ENCODE measurements around the gene SCGB3A2.

SCGB3A2 gene

GRCh38 chr5:147912011-147912410, 33.5 kb downstream of the SCGB3A2 start:
- no peak overlapping the region for H2BK15ac ChIP-seq (ENCODE audit: low read depth, poor library complexity, severe bottlenecking)
- H3K18ac ChIP-seq (ENCODE audit: low read depth in 1 of 2, low read length in 2 of 2) = no peak overlapping the region
- no peak overlapping the region for H2BK12ac ChIP-seq (ENCODE audit: low read length in 2 of 2)
- H3K27ac ChIP-seq (ENCODE audit: low read length, poor library complexity, severe bottlenecking) = no peak overlapping the region
- H3K9me3 ChIP-seq (ENCODE audit: control insufficient read depth, low read length) = no peaks in the 10 kb centered on the region
- no peaks in the 10 kb centered on the region for H3K4me1 ChIP-seq (ENCODE audit: control insufficient read depth, insufficient read depth, low read depth, low read length)
- no peak overlapping the region for H3K4me2 ChIP-seq (ENCODE audit: low read length, poor library complexity, severe bottlenecking)
- H3K9ac ChIP-seq (ENCODE audit: low read length) = no peak overlapping the region
- no peaks in the 10 kb centered on the region for H3K36me3 ChIP-seq (ENCODE audit: control insufficient read depth in 1 of 2, insufficient read depth in 2 of 2, low read depth in 1 of 2, low read length in 2 of 2)
- H3K4ac ChIP-seq (ENCODE audit: low read depth in 1 of 2, low read length in 2 of 2) = no peak overlapping the region
- H3K79me1 ChIP-seq (replicated peaks; ENCODE audit: low read length, poor library complexity, severe bottlenecking) = no peaks in the 10 kb centered on the region
- no peak overlapping the region for H3K4me3 ChIP-seq (ENCODE audit: insufficient read depth in 1 of 2, low read depth in 1 of 2, low read length in 2 of 2)
- no CpG with 5 or more reads among the region's 1 CpG for WGBS
- H2BK120ac ChIP-seq (ENCODE audit: low read depth, low read length) = no peak overlapping the region
- no peak overlapping the region for H2AFZ ChIP-seq (ENCODE audit: low read depth, low read length)
- H4K91ac ChIP-seq (ENCODE audit: low read length) = no peak overlapping the region
- no peak overlapping the region for H4K8ac ChIP-seq (ENCODE audit: low read length)
- H2BK5ac ChIP-seq (ENCODE audit: low read depth, low read length, poor library complexity, severe bottlenecking) = no peak overlapping the region
- DNase-seq = no peak
- no peak overlapping the region for H3K14ac ChIP-seq (ENCODE audit: low read length in 2 of 2)
- H2AK5ac ChIP-seq (ENCODE audit: low read length, severe bottlenecking) = no peak overlapping the region
- H3K23ac ChIP-seq (ENCODE audit: low read length in 2 of 2) = no peak overlapping the region
- H3K27me3 ChIP-seq (ENCODE audit: control insufficient read depth in 1 of 2, insufficient read depth in 1 of 2, low read length in 2 of 2) = peaks cover 0 to 2% of the 10 kb centered on the region in 2 experiments

GRCh38 chr5:147913786-147914185, 35.3 kb downstream of the SCGB3A2 start:
- no peaks in the 10 kb centered on the region for H3K9me3 ChIP-seq (ENCODE audit: control insufficient read depth, low read length)
- H3K4me3 ChIP-seq (ENCODE audit: insufficient read depth in 1 of 2, low read depth in 1 of 2, low read length in 2 of 2) = no peak overlapping the region
- H3K27ac ChIP-seq (ENCODE audit: low read length, poor library complexity, severe bottlenecking) = no peak overlapping the region
- H3K9ac ChIP-seq (ENCODE audit: low read length) = no peak overlapping the region
- no peak for DNase-seq
- no peak overlapping the region for H4K8ac ChIP-seq (ENCODE audit: low read length)
- no peak overlapping the region for H3K4ac ChIP-seq (ENCODE audit: low read depth in 1 of 2, low read length in 2 of 2)
- H3K27me3 ChIP-seq (ENCODE audit: control insufficient read depth in 1 of 2, insufficient read depth in 1 of 2, low read length in 2 of 2) = peaks cover 0 to 2% of the 10 kb centered on the region in 2 experiments
- no peak overlapping the region for H2BK12ac ChIP-seq (ENCODE audit: low read length in 2 of 2)
- no peaks in the 10 kb centered on the region for H3K4me1 ChIP-seq (ENCODE audit: control insufficient read depth, insufficient read depth, low read depth, low read length)
- H3K23ac ChIP-seq (ENCODE audit: low read length in 2 of 2) = no peak overlapping the region
- H3K14ac ChIP-seq (ENCODE audit: low read length in 2 of 2) = no peak overlapping the region
- 79% methylated on average over 2 of the region's 3 CpGs for WGBS
- H3K4me2 ChIP-seq (ENCODE audit: low read length, poor library complexity, severe bottlenecking) = no peak overlapping the region
- no peaks in the 10 kb centered on the region for H3K36me3 ChIP-seq (ENCODE audit: control insufficient read depth in 1 of 2, insufficient read depth in 2 of 2, low read depth in 1 of 2, low read length in 2 of 2)
- no peaks in the 10 kb centered on the region for H3K79me1 ChIP-seq (replicated peaks; ENCODE audit: low read length, poor library complexity, severe bottlenecking)
- no peak overlapping the region for H4K91ac ChIP-seq (ENCODE audit: low read length)
- H3K18ac ChIP-seq (ENCODE audit: low read depth in 1 of 2, low read length in 2 of 2) = no peak overlapping the region
- H2BK120ac ChIP-seq (ENCODE audit: low read depth, low read length) = no peak overlapping the region
- no peak overlapping the region for H2AFZ ChIP-seq (ENCODE audit: low read depth, low read length)
- H2AK5ac ChIP-seq (ENCODE audit: low read length, severe bottlenecking) = no peak overlapping the region
- H2BK15ac ChIP-seq (ENCODE audit: low read depth, poor library complexity, severe bottlenecking) = no peak overlapping the region
- H2BK5ac ChIP-seq (ENCODE audit: low read depth, low read length, poor library complexity, severe bottlenecking) = no peak overlapping the region

- no peak overlapping the region for H4K8ac ChIP-seq (ENCODE audit: low read length)
- no peaks in the 10 kb centered on the region for H3K36me3 ChIP-seq (ENCODE audit: control insufficient read depth in 1 of 2, insufficient read depth in 2 of 2, low read depth in 1 of 2, low read length in 2 of 2)
- H4K91ac ChIP-seq (ENCODE audit: low read length) = no peak overlapping the region
- no peak overlapping the region for H2AK5ac ChIP-seq (ENCODE audit: low read length, severe bottlenecking)
- 67% methylated on average over 1 of the region's 2 CpGs for WGBS
- no peak overlapping the region for H3K18ac ChIP-seq (ENCODE audit: low read depth in 1 of 2, low read length in 2 of 2)
- no peak overlapping the region for H3K9ac ChIP-seq (ENCODE audit: low read length)
- H3K79me1 ChIP-seq (replicated peaks; ENCODE audit: low read length, poor library complexity, severe bottlenecking) = no peaks in the 10 kb centered on the region
- no peak overlapping the region for H3K4me3 ChIP-seq (ENCODE audit: insufficient read depth in 1 of 2, low read depth in 1 of 2, low read length in 2 of 2)
- H3K4me2 ChIP-seq (ENCODE audit: low read length, poor library complexity, severe bottlenecking) = no peak overlapping the region
- no peak overlapping the region for H2BK120ac ChIP-seq (ENCODE audit: low read depth, low read length)
- no peak overlapping the region for H2BK5ac ChIP-seq (ENCODE audit: low read depth, low read length, poor library complexity, severe bottlenecking)
- H2BK15ac ChIP-seq (ENCODE audit: low read depth, poor library complexity, severe bottlenecking) = no peak overlapping the region
- peak; percentile 26 for DNase-seq
- H3K14ac ChIP-seq (ENCODE audit: low read length in 2 of 2) = no peak overlapping the region
- peaks cover 0 to 3% of the 10 kb centered on the region in 2 experiments for H3K27me3 ChIP-seq (ENCODE audit: control insufficient read depth in 1 of 2, insufficient read depth in 1 of 2, low read length in 2 of 2)
- H3K9me3 ChIP-seq (ENCODE audit: control insufficient read depth, low read length) = no peaks in the 10 kb centered on the region
- H3K4ac ChIP-seq (ENCODE audit: low read depth in 1 of 2, low read length in 2 of 2) = no peak overlapping the region
- H3K23ac ChIP-seq (ENCODE audit: low read length in 2 of 2) = no peak overlapping the region
- no peak overlapping the region for H2BK12ac ChIP-seq (ENCODE audit: low read length in 2 of 2)
- H2AFZ ChIP-seq (ENCODE audit: low read depth, low read length) = no peak overlapping the region
- no peak overlapping the region for H3K27ac ChIP-seq (ENCODE audit: low read length, poor library complexity, severe bottlenecking)
- no peaks in the 10 kb centered on the region for H3K4me1 ChIP-seq (ENCODE audit: control insufficient read depth, insufficient read depth, low read depth, low read length)
These were observed 39.7 kb downstream of the SCGB3A2 start for GRCh38 chr5:147918101-147918685.

GRCh38 chr5:147918899-147919298, 40.4 kb downstream of the SCGB3A2 start:
- no peak overlapping the region for H2BK15ac ChIP-seq (ENCODE audit: low read depth, poor library complexity, severe bottlenecking)
- no peaks in the 10 kb centered on the region for H3K4me1 ChIP-seq (ENCODE audit: control insufficient read depth, insufficient read depth, low read depth, low read length)
- H3K4me3 ChIP-seq (ENCODE audit: insufficient read depth in 1 of 2, low read depth in 1 of 2, low read length in 2 of 2) = no peak overlapping the region
- H4K91ac ChIP-seq (ENCODE audit: low read length) = no peak overlapping the region
- no peak overlapping the region for H3K4me2 ChIP-seq (ENCODE audit: low read length, poor library complexity, severe bottlenecking)
- no peaks in the 10 kb centered on the region for H3K36me3 ChIP-seq (ENCODE audit: control insufficient read depth in 1 of 2, insufficient read depth in 2 of 2, low read depth in 1 of 2, low read length in 2 of 2)
- H3K79me1 ChIP-seq (replicated peaks; ENCODE audit: low read length, poor library complexity, severe bottlenecking) = no peaks in the 10 kb centered on the region
- no peak overlapping the region for H2AK5ac ChIP-seq (ENCODE audit: low read length, severe bottlenecking)
- H2AFZ ChIP-seq (ENCODE audit: low read depth, low read length) = no peak overlapping the region
- no peak overlapping the region for H3K9ac ChIP-seq (ENCODE audit: low read length)
- H3K27ac ChIP-seq (ENCODE audit: low read length, poor library complexity, severe bottlenecking) = no peak overlapping the region
- no peak overlapping the region for H2BK5ac ChIP-seq (ENCODE audit: low read depth, low read length, poor library complexity, severe bottlenecking)
- WGBS = 31% methylated on average over 2 of the region's 3 CpGs
- H2BK120ac ChIP-seq (ENCODE audit: low read depth, low read length) = no peak overlapping the region
- no peak overlapping the region for H3K14ac ChIP-seq (ENCODE audit: low read length in 2 of 2)
- H3K23ac ChIP-seq (ENCODE audit: low read length in 2 of 2) = no peak overlapping the region
- no peak overlapping the region for H2BK12ac ChIP-seq (ENCODE audit: low read length in 2 of 2)
- no peak overlapping the region for H3K4ac ChIP-seq (ENCODE audit: low read depth in 1 of 2, low read length in 2 of 2)
- DNase-seq = no peak
- H3K9me3 ChIP-seq (ENCODE audit: control insufficient read depth, low read length) = no peaks in the 10 kb centered on the region
- H3K18ac ChIP-seq (ENCODE audit: low read depth in 1 of 2, low read length in 2 of 2) = no peak overlapping the region
- H4K8ac ChIP-seq (ENCODE audit: low read length) = no peak overlapping the region
- H3K27me3 ChIP-seq (ENCODE audit: control insufficient read depth in 1 of 2, insufficient read depth in 1 of 2, low read length in 2 of 2) = peaks cover 0 to 3% of the 10 kb centered on the region in 2 experiments
